ENCODE measurements around the gene SUPT6H. TPM values are rescaled to one million over a fixed set of nuclear protein-coding genes. Genes with fewer than 3 reads are reported as not detected.

SUPT6H gene
- total RNA-seq, 1 experiment from 2014 or later, result 63.3 TPM

DNA sequence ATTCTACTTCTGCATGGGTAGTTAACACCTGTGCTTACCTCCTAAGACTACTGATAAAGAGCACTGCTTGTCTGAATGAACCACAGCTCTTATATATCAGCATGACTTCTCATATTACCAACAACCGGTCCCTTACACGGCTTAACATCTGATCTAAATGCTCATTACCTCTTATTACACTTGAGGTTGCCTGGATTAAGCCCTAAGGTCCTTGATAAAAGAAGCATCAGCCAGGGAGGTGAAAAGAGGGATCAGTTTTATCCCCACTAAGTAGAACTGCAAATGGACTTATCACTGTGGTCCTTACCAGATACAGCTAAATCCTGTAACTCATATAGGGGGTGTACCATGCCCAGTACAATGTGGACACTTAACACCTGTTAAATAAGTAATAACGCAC is 39.8 kb upstream of the SUPT6H start:
- BruUV-seq (replicated peaks), result no TSS peak
- no peak overlapping the region for H3K27ac ChIP-seq
- no peaks in the 10 kb centered on the region for H3F3A ChIP-seq (ENCODE audit: insufficient read depth, low read depth)
- H3K27me3 ChIP-seq (ENCODE audit: insufficient read depth, low read depth), result no peaks in the 10 kb centered on the region
- H2AFZ ChIP-seq, result no peak overlapping the region
- intact Hi-C loops (cut with micrococcal nuclease; ENCODE audit: unreplicated experiment), result no loop called here
- ChIA-PET CTCF (no interaction called here), POLR2A (ENCODE audit: unreplicated experiment) (no interaction called here)
- H3K4me3 ChIP-seq, result no peak overlapping the region
- no peaks in the 10 kb centered on the region for H3K79me2 ChIP-seq (ENCODE audit: low read depth)
- no peaks in the 10 kb centered on the region for H3K9me2 ChIP-seq (ENCODE audit: insufficient read depth)
- no peak for DNase-seq
- H4K20me1 ChIP-seq (ENCODE audit: insufficient read depth), result no peaks in the 10 kb centered on the region; the same call in 1 of the 2 replicates
- no peaks in the 10 kb centered on the region for H3K9me3 ChIP-seq (ENCODE audit: insufficient read depth, low read depth)
- no peaks in the 10 kb centered on the region for H3K4me1 ChIP-seq (replicated peaks; ENCODE audit: insufficient read depth)
- TF ChIP-seq, protein P1, sequence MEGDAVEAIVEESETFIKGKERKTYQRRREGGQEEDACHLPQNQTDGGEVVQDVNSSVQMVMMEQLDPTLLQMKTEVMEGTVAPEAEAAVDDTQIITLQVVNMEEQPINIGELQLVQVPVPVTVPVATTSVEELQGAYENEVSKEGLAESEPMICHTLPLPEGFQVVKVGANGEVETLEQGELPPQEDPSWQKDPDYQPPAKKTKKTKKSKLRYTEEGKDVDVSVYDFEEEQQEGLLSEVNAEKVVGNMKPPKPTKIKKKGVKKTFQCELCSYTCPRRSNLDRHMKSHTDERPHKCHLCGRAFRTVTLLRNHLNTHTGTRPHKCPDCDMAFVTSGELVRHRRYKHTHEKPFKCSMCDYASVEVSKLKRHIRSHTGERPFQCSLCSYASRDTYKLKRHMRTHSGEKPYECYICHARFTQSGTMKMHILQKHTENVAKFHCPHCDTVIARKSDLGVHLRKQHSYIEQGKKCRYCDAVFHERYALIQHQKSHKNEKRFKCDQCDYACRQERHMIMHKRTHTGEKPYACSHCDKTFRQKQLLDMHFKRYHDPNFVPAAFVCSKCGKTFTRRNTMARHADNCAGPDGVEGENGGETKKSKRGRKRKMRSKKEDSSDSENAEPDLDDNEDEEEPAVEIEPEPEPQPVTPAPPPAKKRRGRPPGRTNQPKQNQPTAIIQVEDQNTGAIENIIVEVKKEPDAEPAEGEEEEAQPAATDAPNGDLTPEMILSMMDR (conservative IDR thresholded peaks at IDR 0.05), result no peak
- peaks cover 29% of the 10 kb centered on the region for H3K36me3 ChIP-seq (ENCODE audit: low read depth)
- H3K4me2 ChIP-seq, result no peak overlapping the region

- BruUV-seq (replicated peaks), result no TSS peak
- no peak for DNase-seq
- Histone ChIP-seq H3K4me2 (no peak overlapping the region), H3K27ac (no peak overlapping the region), H4K20me1 (ENCODE audit: insufficient read depth) (no peaks in the 10 kb centered on the region; the same call in 1 of the 2 replicates), H3K36me3 (ENCODE audit: low read depth) (peaks cover 26% of the 10 kb centered on the region), H3K9me3 (ENCODE audit: insufficient read depth, low read depth) (no peaks in the 10 kb centered on the region), H3K27me3 (ENCODE audit: insufficient read depth, low read depth) (no peaks in the 10 kb centered on the region), H3K4me3 (no peak overlapping the region), H2AFZ (no peak overlapping the region), H3K79me2 (ENCODE audit: low read depth) (no peaks in the 10 kb centered on the region), H3K4me1 (replicated peaks; ENCODE audit: insufficient read depth) (no peaks in the 10 kb centered on the region), H3K9me2 (ENCODE audit: insufficient read depth) (no peaks in the 10 kb centered on the region), H3F3A (ENCODE audit: insufficient read depth, low read depth) (no peaks in the 10 kb centered on the region)
- intact Hi-C loops (cut with micrococcal nuclease; ENCODE audit: unreplicated experiment), result no loop called here
- TF ChIP-seq EZH2 (IDR thresholded peaks at IDR 0.05; ENCODE audit: low read depth), result no peak
- TF ChIP-seq, protein P1 (conservative IDR thresholded peaks at IDR 0.05), result no peak
- ChIA-PET POLR2A (ENCODE audit: unreplicated experiment) (no interaction called here), CTCF (no interaction called here)
Measured at GRCh38 chr17:28623696-28624095, 38.3 kb upstream of the SUPT6H start.

DNA sequence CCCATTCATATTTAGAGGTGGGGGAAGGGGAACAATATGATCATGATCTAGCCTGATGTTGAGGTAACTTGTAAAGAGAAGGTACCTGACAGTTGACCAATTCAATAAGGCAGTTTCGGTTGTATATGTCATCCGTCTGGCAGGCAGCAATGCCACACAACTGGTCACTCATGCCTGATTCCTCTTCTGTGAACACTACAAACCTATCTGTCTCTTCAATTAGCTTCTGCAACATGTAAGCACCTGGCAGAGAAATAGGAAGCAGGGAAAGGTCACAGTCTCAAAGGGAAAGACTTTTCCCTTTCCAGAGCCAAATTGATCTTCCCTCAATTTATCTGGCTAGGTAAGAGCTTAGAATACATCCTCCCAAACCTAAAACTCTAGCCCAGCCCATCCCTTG is 37.9 kb upstream of the SUPT6H start:
- CTCF ChIA-PET, result no interaction called here
- no peaks in the 10 kb centered on the region for H3K27me3 ChIP-seq (ENCODE audit: insufficient read depth, low read depth)
- no peak overlapping the region for H3K27ac ChIP-seq
- H3K4me2 ChIP-seq, result no peak overlapping the region
- no peaks in the 10 kb centered on the region for H3K4me1 ChIP-seq (replicated peaks; ENCODE audit: insufficient read depth)
- H4K20me1 ChIP-seq (ENCODE audit: insufficient read depth), result no peaks in the 10 kb centered on the region; the same call in 1 of the 2 replicates
- DNase-seq, result no peak
- POLR2A ChIA-PET (ENCODE audit: unreplicated experiment), result no interaction called here
- intact Hi-C loops (cut with micrococcal nuclease; ENCODE audit: unreplicated experiment), result no loop called here
- no peaks in the 10 kb centered on the region for H3K9me3 ChIP-seq (ENCODE audit: insufficient read depth, low read depth)
- no peaks in the 10 kb centered on the region for H3K79me2 ChIP-seq (ENCODE audit: low read depth)
- no peaks in the 10 kb centered on the region for H3K9me2 ChIP-seq (ENCODE audit: insufficient read depth)
- no peak overlapping the region for H2AFZ ChIP-seq
- H3F3A ChIP-seq (ENCODE audit: insufficient read depth, low read depth), result no peaks in the 10 kb centered on the region
- no TSS peak for BruUV-seq (replicated peaks)
- H3K36me3 ChIP-seq (ENCODE audit: low read depth), result peaks cover 22% of the 10 kb centered on the region
- H3K4me3 ChIP-seq, result no peak overlapping the region
- no peak for TF ChIP-seq EZH2 (IDR thresholded peaks at IDR 0.05; ENCODE audit: low read depth)
- TF ChIP-seq, protein P1 (conservative IDR thresholded peaks at IDR 0.05), result no peak
